ENCODE data around the gene GNAZ. TPM values are rescaled to one million over a fixed set of nuclear protein-coding genes. Genes with fewer than 3 reads are reported as not detected.

The GNAZ gene
- polyA plus RNA-seq, 2 of the 4 experiments (the other 2 are of a cell fraction), result 1.9 to 2.5 TPM

DNA sequence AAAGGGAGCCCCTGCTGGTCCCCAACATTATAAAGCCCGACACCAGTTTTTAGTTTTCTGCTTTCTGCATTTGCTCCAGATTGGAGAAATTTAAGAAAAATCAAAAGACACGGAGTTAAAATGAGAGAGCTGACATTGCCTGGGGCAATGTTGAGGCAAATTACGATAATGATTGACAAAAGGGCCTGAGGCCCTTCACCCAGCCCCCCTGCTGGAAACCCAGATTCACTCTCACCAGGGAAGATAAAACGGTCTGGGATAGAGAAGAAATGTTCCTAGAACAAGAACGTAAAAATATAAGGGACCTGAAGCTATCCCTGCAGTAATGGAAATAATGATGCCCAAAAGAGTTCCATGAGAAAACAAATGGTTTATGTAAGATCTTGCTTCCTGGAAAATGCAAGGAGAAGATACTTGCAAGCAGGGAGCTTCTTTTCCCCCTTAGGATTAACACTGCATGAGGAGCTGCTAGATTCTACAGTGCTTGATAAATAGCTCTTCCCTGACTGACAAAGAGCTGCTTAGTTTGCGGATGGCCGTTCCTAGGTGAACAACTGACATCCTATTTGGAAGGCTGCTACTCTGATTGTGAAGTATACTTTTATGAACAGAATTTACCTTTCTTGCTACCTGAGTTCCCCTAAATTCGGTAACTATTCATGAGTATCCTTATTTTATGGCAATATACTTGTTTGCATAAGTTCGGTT, 40.6 kb upstream of the GNAZ start:
- TF ChIP-seq, protein P1, sequence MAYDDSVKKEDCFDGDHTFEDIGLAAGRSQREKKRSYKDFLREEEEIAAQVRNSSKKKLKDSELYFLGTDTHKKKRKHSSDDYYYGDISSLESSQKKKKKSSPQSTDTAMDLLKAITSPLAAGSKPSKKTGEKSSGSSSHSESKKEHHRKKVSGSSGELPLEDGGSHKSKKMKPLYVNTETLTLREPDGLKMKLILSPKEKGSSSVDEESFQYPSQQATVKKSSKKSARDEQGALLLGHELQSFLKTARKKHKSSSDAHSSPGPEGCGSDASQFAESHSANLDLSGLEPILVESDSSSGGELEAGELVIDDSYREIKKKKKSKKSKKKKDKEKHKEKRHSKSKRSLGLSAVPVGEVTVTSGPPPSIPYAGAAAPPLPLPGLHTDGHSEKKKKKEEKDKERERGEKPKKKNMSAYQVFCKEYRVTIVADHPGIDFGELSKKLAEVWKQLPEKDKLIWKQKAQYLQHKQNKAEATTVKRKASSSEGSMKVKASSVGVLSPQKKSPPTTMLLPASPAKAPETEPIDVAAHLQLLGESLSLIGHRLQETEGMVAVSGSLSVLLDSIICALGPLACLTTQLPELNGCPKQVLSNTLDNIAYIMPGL (CRISPR knock-in tag; IDR thresholded peaks at IDR 0.05; ENCODE audit: borderline replicate concordance), result no peak
- TF ChIP-seq SREBF2 (IDR thresholded peaks at IDR 0.05) (no peak), FOSL2 (IDR thresholded peaks at IDR 0.05) (no peak), FOSL2 (CRISPR knock-in tag; IDR thresholded peaks at IDR 0.05) (no peak), CEBPB (IDR thresholded peaks at IDR 0.05) (no peak), EP300 (IDR thresholded peaks at IDR 0.05) (no peak)
- 61% methylated on average over 9 of the region's 9 CpGs for WGBS (ENCODE audit: missing lambda C conversion rate)
- H3K4me1 ChIP-seq, result no peaks in the 10 kb centered on the region
- no peak overlapping the region for H3K4me3 ChIP-seq
- no peak for DNase-seq (ENCODE audit: low read depth in 1 of 2, low spot score in 1 of 2)
- no peak overlapping the region for H3K4me2 ChIP-seq
- ATAC-seq, result no peak
- ChIA-PET POLR2A (no interaction called here), CTCF (no interaction called here)
- FAIRE-seq, result no peak
- no peak overlapping the region for H3K27ac ChIP-seq
- no peaks in the 10 kb centered on the region for H3K9me3 ChIP-seq

DNA sequence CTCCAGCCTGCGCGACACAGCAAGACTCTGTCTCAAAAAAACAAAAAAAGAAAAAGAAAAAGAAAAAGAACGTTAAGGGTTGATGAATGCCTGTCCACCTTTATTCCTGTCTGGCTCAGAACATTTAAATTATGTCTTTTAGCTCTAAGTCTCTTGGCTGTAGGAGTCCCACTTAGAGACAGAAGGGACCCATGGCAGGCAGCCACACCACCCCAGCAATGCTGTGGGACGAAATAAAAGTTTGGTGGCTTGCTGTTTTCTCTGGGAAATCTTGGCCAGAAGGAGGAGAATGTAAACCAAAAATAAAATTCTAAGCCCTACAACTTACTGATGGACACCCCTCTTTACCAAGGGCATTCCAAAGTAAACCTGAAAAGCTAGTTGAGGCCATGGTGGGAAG, 38.9 kb upstream of the GNAZ start:
- WGBS (ENCODE audit: missing lambda C conversion rate), result 39% methylated on average over 4 of the region's 4 CpGs
- Histone ChIP-seq H3K4me1 (no peaks in the 10 kb centered on the region), H3K4me3 (no peak overlapping the region), H3K9me3 (no peaks in the 10 kb centered on the region), H3K4me2 (no peak overlapping the region), H3K27ac (no peak overlapping the region)
- ATAC-seq (no peak), FAIRE-seq (no peak), DNase-seq (ENCODE audit: low read depth in 1 of 2, low spot score in 1 of 2) (no peak)
- POLR2A ChIA-PET, result no interaction called here
- CTCF ChIA-PET, result interaction anchor here (1.3 to 1.4 kb wide), 2 partner anchors 8 to 72 kb away, joined by 3 to 5 read pairs; no protein-coding TSS in a partner anchor
- no peak for TF ChIP-seq POLR2A (IDR thresholded peaks at IDR 0.05; ENCODE audit: low read length)

DNA sequence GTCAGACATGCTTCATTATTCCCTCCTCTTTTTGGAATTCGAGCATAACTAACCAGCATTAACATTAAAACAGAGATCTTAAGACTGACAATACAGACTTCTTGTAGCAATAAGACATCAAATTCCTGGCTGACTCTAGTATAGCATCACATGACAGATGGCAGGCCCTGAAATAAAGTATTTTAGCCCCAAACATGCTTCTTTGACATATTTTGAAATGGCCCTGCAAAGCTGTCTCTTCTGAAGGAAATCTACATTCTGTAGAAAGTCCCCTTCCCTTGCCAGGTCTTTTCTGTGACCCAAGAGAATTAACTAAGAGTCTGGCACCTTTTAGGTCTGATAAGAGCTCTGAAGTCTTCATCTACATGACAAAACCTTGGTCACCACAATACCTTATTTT, 38.5 kb upstream of the GNAZ start:
- no peak overlapping the region for H3K4me3 ChIP-seq
- POLR2A ChIA-PET, result no interaction called here
- no peaks in the 10 kb centered on the region for H3K4me1 ChIP-seq
- WGBS (ENCODE audit: missing lambda C conversion rate), result 0% methylated on average over 1 of the region's 1 CpG
- no peak for ATAC-seq
- no peak overlapping the region for H3K4me2 ChIP-seq
- FAIRE-seq, result no peak
- no peak for DNase-seq (ENCODE audit: low read depth in 1 of 2, low spot score in 1 of 2)
- TF ChIP-seq PHF8 (IDR thresholded peaks at IDR 0.05; ENCODE audit: borderline replicate concordance, low read depth) (no peak), EP300 (IDR thresholded peaks at IDR 0.05) (no peak), RCOR1 (IDR thresholded peaks at IDR 0.05; ENCODE audit: low read depth, low read length) (no peak), RARB (CRISPR knock-in tag; IDR thresholded peaks at IDR 0.05) (no peak), NPAS2 (CRISPR knock-in tag; IDR thresholded peaks at IDR 0.05; ENCODE audit: borderline replicate concordance) (no peak), FOXS1 (CRISPR knock-in tag; IDR thresholded peaks at IDR 0.05) (no peak), POLR2AphosphoS2 (conservative IDR thresholded peaks at IDR 0.05; ENCODE audit: low read length) (no peak), CHD4 (IDR thresholded peaks at IDR 0.05; ENCODE audit: borderline replicate concordance) (no peak), NR3C1 (IDR thresholded peaks at IDR 0.05) (no peak), KDM5A (IDR thresholded peaks at IDR 0.05) (no peak), MAZ (IDR thresholded peaks at IDR 0.05; ENCODE audit: borderline replicate concordance, low read depth, low read length) (no peak), HOXA7 (CRISPR knock-in tag; IDR thresholded peaks at IDR 0.05) (no peak)
- TF ChIP-seq, protein P2, sequence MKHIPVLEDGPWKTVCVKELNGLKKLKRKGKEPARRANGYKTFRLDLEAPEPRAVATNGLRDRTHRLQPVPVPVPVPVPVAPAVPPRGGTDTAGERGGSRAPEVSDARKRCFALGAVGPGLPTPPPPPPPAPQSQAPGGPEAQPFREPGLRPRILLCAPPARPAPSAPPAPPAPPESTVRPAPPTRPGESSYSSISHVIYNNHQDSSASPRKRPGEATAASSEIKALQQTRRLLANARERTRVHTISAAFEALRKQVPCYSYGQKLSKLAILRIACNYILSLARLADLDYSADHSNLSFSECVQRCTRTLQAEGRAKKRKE (CRISPR knock-in tag; IDR thresholded peaks at IDR 0.05; ENCODE audit: low read depth), result no peak
- no peak overlapping the region for H3K27ac ChIP-seq
- no peaks in the 10 kb centered on the region for H3K9me3 ChIP-seq
- CTCF ChIA-PET, result interaction anchor here (1.0 to 1.4 kb wide), 3 partner anchors 9 to 96 kb away, joined by 3 to 5 read pairs (median 3); no protein-coding TSS in a partner anchor

Data from A549 (cell line).